ENCODE measurements around the gene ACVR1B. TPM values are rescaled to one million over a fixed set of nuclear protein-coding genes. Genes with fewer than 3 reads are reported as not detected.

The ACVR1B gene
- total and polyA plus RNA-seq, 4 donors: 4.0 to 21.9 (median 12.0) TPM

DNA sequence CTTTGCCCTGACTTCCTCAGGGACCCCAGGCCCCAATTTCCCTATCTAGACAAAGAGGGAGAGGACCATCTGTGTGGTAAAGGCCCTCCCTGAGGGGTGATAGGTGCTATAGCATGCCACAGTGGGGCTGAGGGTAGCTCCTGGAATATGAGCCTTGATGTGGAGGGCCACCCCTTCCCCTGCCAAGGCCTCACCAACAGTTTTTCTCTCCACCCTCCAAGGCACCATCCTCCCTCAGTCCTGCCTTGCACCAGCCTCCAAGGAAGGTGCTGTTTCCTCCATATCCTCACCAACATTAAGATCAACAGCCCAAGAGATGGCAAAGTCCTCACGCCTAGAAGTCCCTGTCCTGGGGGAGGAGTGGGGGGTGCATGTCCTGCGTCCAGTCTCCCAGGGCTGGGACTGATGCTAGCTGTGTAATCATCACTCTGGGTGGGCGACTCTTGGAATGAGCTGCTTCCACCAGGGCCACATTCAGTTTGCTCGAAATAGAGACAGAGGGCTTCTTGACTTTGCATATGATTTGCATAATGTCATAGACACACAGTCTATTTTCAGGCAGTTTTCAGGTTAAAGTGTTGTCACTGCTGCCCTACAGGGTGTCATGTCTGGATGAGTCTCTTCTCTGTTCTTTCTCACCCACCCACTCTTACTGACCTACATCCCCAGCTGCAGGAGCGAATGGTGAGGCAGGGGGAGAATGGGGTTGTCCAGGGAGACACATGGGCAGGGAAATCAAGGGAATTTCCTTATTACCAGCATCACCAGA lies 26.8 kb upstream of the ACVR1B start:
- 90% methylated on average over 5 of the region's 5 CpGs for WGBS
- TF ChIP-seq RAD21 (IDR thresholded peaks at IDR 0.05) (no peak), JUND (IDR thresholded peaks at IDR 0.05) (no peak), NR2F2 (IDR thresholded peaks at IDR 0.05) (no peak), GABPA (IDR thresholded peaks at IDR 0.05 in 1 of 2, conservative IDR thresholded peaks at IDR 0.05 in 1 of 2) (no peak)
- DNase-seq (ENCODE audit: low spot score): no peak
- H3K36me3 ChIP-seq (ENCODE audit: control insufficient read depth in 4 of 4, insufficient read depth in 3 of 4, low read depth in 1 of 4, low read length in 3 of 4): no peaks in the 10 kb centered on the region
- no peak overlapping the region for H3K9ac ChIP-seq (ENCODE audit: low read depth in 1 of 2, low read length in 2 of 2)
- peaks cover 13 to 31% (median 25%) of the 10 kb centered on the region in 4 donors for H3K4me1 ChIP-seq (ENCODE audit: control insufficient read depth in 4 of 4, insufficient read depth in 4 of 4, low read length in 3 of 4)
- H3K4me3 ChIP-seq (ENCODE audit: low read depth in 1 of 3, low read length in 3 of 3): no peak overlapping the region
- no peaks in the 10 kb centered on the region for H3K9me3 ChIP-seq (ENCODE audit: control insufficient read depth in 4 of 4, low read length in 3 of 4)
- H3K27ac ChIP-seq (ENCODE audit: low read depth in 1 of 2, low read length in 2 of 2): peak overlapping the region in 1 of 2 donors; percentile 19
- no peaks in the 10 kb centered on the region for H3K27me3 ChIP-seq (ENCODE audit: control insufficient read depth in 4 of 4, insufficient read depth in 4 of 4, low read length in 3 of 4)

DNA sequence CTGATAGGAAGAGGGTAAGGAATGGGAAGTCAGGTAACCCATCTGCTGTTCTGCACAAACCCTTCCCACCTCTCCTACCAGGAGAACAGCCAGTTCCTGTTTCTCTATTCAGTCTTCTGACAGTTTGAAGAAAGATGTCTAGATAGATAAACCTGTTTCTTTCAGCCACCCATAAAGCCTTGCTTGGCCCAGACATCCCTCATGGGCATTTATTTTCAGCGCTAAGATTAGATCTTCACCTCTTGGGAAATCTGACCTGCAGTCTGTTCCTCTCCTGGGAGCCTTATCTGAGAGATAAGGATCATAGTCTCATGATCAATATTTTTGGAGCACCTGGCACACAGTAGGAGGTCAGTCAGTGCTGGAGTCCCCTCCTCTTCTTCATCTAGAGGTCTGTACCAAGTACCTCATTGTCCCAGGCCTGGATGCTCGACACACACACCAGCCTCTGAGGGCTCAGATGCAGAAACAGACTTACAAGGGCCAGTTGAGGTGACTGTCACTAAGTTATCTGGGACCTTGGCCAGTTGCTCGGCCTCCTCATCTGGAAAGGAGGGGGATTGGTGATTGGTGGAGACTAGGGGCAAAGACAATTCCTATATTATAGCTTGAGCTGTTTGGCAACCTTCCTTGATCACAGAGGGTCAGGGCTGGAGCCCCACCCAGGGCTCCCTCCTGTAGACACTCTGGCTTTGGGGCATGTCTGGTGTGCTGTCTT lies 26.0 kb upstream of the ACVR1B start:
- WGBS: 49% methylated on average over 3 of the region's 3 CpGs
- peaks cover 13 to 31% (median 25%) of the 10 kb centered on the region in 4 donors for H3K4me1 ChIP-seq (ENCODE audit: control insufficient read depth in 4 of 4, insufficient read depth in 4 of 4, low read length in 3 of 4)
- DNase-seq (ENCODE audit: low spot score): no peak

More for the DNA sequence above, 26.0 kb upstream of the ACVR1B start:
- TF ChIP-seq EGR1 (IDR thresholded peaks at IDR 0.05; ENCODE audit: low read depth in 2 of 2) (no peak), TAF1 (conservative IDR thresholded peaks at IDR 0.05) (no peak), YY1 (IDR thresholded peaks at IDR 0.05) (no peak), GABPA (IDR thresholded peaks at IDR 0.05 in 1 of 2, conservative IDR thresholded peaks at IDR 0.05 in 1 of 2) (no peak), RXRA (IDR thresholded peaks at IDR 0.05) (no peak), FOXA1 (IDR thresholded peaks at IDR 0.05) (no peak), REST (IDR thresholded peaks at IDR 0.05) (no peak), HNF4A (conservative IDR thresholded peaks at IDR 0.05) (no peak), MAX (IDR thresholded peaks at IDR 0.05) (no peak), JUND (IDR thresholded peaks at IDR 0.05) (no peak), RAD21 (IDR thresholded peaks at IDR 0.05) (no peak), NR2F2 (IDR thresholded peaks at IDR 0.05) (no peak), SP1 (IDR thresholded peaks at IDR 0.05) (no peak), CTCF (IDR thresholded peaks at IDR 0.05; ENCODE audit: low read depth, low read length, missing input control) (no peak)
- TF ChIP-seq, protein P1, sequence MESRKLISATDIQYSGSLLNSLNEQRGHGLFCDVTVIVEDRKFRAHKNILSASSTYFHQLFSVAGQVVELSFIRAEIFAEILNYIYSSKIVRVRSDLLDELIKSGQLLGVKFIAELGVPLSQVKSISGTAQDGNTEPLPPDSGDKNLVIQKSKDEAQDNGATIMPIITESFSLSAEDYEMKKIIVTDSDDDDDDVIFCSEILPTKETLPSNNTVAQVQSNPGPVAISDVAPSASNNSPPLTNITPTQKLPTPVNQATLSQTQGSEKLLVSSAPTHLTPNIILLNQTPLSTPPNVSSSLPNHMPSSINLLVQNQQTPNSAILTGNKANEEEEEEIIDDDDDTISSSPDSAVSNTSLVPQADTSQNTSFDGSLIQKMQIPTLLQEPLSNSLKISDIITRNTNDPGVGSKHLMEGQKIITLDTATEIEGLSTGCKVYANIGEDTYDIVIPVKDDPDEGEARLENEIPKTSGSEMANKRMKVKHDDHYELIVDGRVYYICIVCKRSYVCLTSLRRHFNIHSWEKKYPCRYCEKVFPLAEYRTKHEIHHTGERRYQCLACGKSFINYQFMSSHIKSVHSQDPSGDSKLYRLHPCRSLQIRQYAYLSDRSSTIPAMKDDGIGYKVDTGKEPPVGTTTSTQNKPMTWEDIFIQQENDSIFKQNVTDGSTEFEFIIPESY (IDR thresholded peaks at IDR 0.05): no peak
- H3K4me3 ChIP-seq (ENCODE audit: low read depth in 1 of 3, low read length in 3 of 3): no peak overlapping the region
- H3K27ac ChIP-seq (ENCODE audit: low read depth in 1 of 2, low read length in 2 of 2): peak overlapping the region; percentile 9 to 19
- H3K9me3 ChIP-seq (ENCODE audit: control insufficient read depth in 4 of 4, low read length in 3 of 4): no peaks in the 10 kb centered on the region
- H3K36me3 ChIP-seq (ENCODE audit: control insufficient read depth in 4 of 4, insufficient read depth in 3 of 4, low read depth in 1 of 4, low read length in 3 of 4): no peaks in the 10 kb centered on the region
- H3K27me3 ChIP-seq (ENCODE audit: control insufficient read depth in 4 of 4, insufficient read depth in 4 of 4, low read length in 3 of 4): no peaks in the 10 kb centered on the region
- no peak overlapping the region for H3K9ac ChIP-seq (ENCODE audit: low read depth in 1 of 2, low read length in 2 of 2)

Measured in liver (tissue), 9 donors.